Measurements from ENCODE around the gene SRA1. TPM values are rescaled to one million over a fixed set of nuclear protein-coding genes. Genes with fewer than 3 reads are reported as not detected.

The SRA1 gene
- total and polyA plus RNA-seq, 2 of the 13 experiments (the other 11 are each of a cell fraction or from before 2014, with no cell fraction given): 14.2 to 32.8 TPM

DNA sequence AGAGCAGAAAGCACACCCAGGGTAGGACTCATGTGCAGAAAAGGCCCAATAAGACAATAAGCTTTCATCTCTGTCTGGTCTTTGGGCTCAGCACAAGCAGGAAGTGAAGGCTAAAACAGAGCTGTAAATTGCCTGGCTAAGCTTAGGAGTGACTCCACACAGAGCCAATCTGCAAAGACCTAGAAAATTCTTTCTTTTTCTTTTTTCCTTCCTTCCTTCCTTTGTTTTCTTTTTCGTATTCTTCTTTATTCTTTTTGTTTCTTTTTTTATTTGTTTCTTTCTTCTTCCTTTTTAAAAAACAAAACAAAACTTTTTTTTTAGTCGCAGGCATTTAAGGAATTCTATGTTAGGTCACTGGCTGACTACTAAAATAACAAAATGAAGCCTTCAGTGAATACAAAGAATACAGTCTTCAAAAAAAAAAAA is 19.5 kb upstream of the SRA1 start (continued):
- TF ChIP-seq HMG20A (CRISPR knock-in tag; IDR thresholded peaks at IDR 0.05; ENCODE audit: borderline replicate concordance) (no peak), HOXA7 (CRISPR knock-in tag; IDR thresholded peaks at IDR 0.05) (no peak), SAFB2 (CRISPR knock-in tag; IDR thresholded peaks at IDR 0.05; ENCODE audit: borderline replicate concordance, low read depth) (no peak), FOXM1 (CRISPR knock-in tag; IDR thresholded peaks at IDR 0.05) (no peak), ZNF773 (CRISPR knock-in tag; IDR thresholded peaks at IDR 0.05; ENCODE audit: borderline replicate concordance) (no peak), NRL (CRISPR knock-in tag; IDR thresholded peaks at IDR 0.05; ENCODE audit: borderline replicate concordance) (no peak), ELF1 (CRISPR knock-in tag; IDR thresholded peaks at IDR 0.05) (no peak), SIX1 (CRISPR knock-in tag; IDR thresholded peaks at IDR 0.05; ENCODE audit: borderline replicate concordance) (no peak), ELF3 (CRISPR knock-in tag; IDR thresholded peaks at IDR 0.05) (peak; percentile 76), CEBPG (CRISPR knock-in tag; IDR thresholded peaks at IDR 0.05) (no peak)
- TF ChIP-seq, protein P1, sequence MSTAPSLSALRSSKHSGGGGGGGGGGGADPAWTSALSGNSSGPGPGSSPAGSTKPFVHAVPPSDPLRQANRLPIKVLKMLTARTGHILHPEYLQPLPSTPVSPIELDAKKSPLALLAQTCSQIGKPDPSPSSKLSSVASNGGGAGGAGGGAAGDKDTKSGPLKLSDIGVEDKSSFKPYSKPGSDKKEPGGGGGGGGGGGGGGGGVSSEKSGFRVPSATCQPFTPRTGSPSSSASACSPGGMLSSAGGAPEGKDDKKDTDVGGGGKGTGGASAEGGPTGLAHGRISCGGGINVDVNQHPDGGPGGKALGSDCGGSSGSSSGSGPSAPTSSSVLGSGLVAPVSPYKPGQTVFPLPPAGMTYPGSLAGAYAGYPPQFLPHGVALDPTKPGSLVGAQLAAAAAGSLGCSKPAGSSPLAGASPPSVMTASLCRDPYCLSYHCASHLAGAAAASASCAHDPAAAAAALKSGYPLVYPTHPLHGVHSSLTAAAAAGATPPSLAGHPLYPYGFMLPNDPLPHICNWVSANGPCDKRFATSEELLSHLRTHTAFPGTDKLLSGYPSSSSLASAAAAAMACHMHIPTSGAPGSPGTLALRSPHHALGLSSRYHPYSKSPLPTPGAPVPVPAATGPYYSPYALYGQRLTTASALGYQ (CRISPR knock-in tag; IDR thresholded peaks at IDR 0.05): no peak
- TF ChIP-seq, protein P2, sequence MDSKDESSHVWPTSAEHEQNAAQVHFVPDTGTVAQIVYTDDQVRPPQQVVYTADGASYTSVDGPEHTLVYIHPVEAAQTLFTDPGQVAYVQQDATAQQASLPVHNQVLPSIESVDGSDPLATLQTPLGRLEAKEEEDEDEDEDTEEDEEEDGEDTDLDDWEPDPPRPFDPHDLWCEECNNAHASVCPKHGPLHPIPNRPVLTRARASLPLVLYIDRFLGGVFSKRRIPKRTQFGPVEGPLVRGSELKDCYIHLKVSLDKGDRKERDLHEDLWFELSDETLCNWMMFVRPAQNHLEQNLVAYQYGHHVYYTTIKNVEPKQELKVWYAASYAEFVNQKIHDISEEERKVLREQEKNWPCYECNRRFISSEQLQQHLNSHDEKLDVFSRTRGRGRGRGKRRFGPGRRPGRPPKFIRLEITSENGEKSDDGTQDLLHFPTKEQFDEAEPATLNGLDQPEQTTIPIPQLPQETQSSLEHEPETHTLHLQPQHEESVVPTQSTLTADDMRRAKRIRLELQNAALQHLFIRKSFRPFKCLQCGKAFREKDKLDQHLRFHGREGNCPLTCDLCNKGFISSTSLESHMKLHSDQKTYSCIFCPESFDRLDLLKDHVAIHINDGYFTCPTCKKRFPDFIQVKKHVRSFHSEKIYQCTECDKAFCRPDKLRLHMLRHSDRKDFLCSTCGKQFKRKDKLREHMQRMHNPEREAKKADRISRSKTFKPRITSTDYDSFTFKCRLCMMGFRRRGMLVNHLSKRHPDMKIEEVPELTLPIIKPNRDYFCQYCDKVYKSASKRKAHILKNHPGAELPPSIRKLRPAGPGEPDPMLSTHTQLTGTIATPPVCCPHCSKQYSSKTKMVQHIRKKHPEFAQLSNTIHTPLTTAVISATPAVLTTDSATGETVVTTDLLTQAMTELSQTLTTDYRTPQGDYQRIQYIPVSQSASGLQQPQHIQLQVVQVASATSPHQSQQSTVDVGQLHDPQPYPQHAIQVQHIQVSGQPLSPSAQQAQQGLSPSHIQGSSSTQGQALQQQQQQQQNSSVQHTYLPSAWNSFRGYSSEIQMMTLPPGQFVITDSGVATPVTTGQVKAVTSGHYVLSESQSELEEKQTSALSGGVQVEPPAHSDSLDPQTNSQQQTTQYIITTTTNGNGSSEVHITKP (CRISPR knock-in tag; IDR thresholded peaks at IDR 0.05; ENCODE audit: low read depth): no peak
- TF ChIP-seq, protein P3, sequence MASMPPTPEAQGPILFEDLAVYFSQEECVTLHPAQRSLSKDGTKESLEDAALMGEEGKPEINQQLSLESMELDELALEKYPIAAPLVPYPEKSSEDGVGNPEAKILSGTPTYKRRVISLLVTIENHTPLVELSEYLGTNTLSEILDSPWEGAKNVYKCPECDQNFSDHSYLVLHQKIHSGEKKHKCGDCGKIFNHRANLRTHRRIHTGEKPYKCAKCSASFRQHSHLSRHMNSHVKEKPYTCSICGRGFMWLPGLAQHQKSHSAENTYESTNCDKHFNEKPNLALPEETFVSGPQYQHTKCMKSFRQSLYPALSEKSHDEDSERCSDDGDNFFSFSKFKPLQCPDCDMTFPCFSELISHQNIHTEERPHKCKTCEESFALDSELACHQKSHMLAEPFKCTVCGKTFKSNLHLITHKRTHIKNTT (CRISPR knock-in tag; IDR thresholded peaks at IDR 0.05): no peak
- TF ChIP-seq, protein P4, sequence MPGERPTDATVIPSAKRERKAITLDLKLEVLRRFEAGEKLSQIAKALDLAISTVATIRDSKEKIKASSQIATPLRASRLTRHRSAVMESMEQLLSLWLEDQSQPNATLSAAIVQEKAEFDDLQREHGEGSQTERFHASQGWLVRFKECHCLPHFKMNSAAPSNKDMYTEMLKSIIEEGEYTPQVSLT (CRISPR knock-in tag; IDR thresholded peaks at IDR 0.05; ENCODE audit: borderline replicate concordance, low read depth): no peak
- TF ChIP-seq, protein P5, sequence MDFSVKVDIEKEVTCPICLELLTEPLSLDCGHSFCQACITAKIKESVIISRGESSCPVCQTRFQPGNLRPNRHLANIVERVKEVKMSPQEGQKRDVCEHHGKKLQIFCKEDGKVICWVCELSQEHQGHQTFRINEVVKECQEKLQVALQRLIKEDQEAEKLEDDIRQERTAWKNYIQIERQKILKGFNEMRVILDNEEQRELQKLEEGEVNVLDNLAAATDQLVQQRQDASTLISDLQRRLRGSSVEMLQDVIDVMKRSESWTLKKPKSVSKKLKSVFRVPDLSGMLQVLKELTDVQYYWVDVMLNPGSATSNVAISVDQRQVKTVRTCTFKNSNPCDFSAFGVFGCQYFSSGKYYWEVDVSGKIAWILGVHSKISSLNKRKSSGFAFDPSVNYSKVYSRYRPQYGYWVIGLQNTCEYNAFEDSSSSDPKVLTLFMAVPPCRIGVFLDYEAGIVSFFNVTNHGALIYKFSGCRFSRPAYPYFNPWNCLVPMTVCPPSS (IDR thresholded peaks at IDR 0.05): no peak

All from HepG2 (cell line).